HG02759 (cell line): ENCODE measurements around the gene GRAMD2A.

Experiments used
- ATAC-seq: cut with Tn5 transposase; IDR thresholded peaks from one replicate; pipeline ENCODE4 v1.9.1; 2021; ENCODE audit warnings: mild to moderate bottlenecking, moderate library complexity; ENCODE audit not compliant: unreplicated experiment

Gene GRAMD2A

DNA sequence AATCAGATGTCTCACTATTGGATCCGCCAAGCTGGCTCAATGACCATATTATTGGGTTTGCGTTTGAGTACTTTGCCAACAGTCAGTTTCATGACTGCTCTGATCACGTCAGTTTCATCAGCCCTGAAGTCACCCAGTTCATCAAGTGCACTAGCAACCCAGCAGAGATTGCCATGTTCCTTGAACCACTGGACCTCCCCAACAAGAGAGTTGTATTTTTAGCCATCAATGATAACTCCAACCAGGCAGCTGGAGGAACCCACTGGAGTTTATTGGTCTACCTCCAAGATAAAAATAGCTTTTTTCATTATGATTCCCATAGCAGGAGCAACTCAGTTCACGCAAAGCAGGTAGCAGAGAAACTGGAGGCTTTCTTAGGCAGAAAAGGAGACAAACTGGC is 57.9 kb downstream of the GRAMD2A start:
- no peak for ATAC-seq

DNA sequence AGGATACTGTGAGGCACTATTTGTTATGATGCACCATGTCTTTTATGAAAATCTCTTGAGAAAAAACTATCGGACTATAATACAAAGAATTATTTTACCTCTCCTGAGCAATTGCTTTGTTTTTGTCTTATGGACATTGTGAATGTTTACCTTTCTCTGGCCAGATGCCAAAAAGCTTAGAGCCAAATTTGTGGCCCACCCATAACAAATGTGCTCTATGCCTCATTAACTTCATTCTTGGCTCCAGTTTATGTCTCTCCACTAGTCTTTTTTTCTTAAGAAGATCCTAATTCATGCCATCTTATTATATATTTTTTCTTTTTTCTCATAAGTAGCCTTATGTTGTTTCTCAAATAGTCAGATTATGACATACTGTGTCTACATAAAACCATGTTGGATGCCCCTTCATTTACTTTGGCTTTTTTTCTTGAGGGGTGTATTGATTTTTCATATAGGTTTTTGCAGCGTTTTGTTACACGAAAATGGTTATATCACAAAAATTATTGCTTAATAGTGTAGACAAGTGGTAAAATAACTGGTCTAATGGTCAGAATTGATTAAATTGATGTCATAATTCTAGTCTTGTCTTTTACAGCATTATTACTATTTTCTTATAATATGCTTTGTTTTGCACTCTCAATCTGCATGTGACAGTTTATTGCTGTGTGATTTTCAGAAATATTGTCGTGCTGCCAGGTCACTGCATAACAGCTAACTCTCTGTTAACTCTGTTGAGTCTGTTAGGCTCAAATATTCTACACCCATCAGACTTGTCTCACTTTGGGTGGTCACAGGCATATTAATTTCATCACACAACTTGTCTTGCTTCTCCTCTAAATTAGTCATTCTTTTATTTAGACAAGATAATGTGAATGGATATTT is 61.2 kb downstream of the GRAMD2A start:
- ATAC-seq, result no peak

DNA sequence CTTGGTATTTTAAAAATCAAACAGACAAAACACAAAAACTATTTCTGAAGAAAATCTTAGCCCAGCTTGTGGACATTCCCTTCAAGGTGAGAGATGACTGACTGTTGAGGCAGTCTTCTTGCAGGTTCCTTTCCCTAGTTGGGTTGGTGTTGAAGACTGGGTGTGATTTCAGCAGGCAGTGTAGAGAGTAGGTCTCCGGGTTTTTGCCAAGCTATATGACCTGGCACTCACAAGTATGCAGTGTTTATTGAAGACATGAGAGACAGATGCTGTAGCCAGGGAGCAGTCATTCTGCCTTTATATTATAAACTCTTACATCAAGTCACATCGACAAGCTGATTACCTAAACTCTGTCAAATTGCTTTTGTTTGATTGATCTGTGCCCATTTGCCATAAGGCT is 61.9 kb downstream of the GRAMD2A start:
- ATAC-seq, result no peak

DNA sequence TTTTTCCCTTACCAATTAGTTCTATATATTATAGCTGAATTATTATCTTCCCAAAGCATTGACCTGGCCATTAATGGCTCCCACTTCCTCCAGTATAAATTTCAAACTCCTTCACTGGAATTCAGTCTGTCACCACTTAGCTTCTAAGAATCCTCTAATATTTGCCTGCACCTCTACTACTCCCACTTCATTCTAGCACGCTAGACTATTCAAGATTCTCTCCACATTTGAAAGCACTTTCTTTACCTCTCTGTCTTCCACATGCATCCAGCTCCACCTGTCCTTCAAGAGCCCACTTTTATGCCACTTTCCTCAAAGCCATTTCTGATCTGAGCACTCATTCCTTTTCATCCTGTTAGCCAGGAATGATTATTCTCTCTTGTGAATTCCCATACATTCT is 64.4 kb downstream of the GRAMD2A start:
- ATAC-seq, result no peak

DNA sequence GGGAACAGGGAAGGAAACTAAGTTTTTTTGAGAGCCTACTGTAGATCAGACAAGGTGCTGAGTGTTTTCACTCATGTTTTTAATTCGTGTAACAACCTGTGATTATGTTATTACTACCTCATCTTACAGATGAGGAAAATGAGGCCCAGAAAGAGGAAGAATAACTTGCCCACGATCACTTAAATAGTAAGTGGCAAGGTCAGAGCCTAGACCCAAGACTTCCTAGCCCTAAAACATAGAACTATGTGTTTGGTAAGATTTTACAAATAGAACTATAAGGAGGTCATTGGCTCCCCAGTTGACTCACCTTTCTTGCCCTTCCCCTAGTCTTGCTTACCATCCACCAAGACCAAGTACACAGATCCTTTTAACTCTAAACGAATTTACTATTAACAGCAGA is 65.7 kb downstream of the GRAMD2A start:
- no peak for ATAC-seq

DNA sequence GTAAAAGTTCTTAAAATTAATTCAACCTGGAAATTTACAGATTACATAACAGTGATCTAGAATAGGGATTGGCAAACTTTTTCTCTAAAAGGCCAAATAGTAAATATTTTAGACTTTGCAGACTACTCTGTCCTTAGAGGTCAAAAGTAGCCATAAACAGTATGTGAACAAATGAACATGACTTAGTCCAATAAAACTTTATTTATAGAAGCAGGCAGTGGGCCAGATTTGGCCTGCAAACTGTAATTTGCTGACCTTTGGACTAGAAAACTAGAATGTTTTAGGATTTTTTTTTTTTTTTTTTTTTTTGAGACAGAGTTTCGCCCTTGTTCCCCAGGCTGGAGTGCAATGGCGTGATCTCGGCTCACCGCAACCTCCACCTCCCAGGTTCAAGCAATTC is 67.3 kb downstream of the GRAMD2A start:
- ATAC-seq, result no peak

DNA sequence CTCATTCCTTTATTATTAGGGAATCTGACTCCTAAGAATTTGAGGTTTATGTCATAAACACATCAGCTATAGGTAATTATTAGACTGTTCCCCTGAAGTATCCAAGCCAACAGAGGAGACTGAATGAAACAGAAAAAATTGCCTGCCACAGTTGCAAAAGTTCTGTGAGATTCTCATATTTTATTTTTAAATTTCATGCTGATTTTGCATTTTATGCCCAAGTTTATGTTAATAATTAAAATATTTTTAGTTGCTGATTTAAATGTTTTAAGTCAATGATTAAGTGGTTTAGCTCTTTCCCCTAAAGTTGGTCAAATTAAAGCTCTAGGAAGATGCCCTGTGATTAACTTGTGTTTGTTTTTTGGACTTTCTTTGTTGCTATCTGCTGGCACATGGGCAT is 69.2 kb downstream of the GRAMD2A start:
- ATAC-seq, result no peak

DNA sequence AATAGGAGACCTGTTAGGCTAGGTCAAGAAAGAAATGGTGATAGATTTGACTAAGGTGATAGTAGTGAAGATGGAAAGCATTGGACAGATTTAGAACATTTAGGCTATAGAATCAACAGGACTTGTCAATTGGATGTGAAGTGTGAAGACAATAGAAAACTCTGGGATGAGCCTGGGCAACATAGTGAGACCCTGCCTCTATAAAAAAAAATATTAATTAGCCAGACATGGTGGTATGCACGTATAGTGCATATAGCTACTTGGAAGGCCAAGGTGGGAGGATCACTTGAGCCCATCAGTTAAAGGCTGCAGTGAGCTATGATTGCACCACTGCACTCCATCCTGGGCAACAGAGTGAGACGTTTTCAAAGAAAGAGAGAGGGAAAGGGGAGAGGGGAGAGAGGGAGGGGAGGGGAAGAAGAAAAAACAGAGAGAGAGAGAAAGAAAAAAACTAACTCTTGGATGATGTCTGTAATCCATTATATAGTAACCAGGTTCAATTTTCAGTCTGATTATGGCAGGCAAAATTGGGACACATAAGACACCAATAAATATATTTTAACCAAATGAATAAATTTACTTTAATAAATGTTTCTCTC is 69.8 kb downstream of the GRAMD2A start:
- no peak for ATAC-seq

DNA sequence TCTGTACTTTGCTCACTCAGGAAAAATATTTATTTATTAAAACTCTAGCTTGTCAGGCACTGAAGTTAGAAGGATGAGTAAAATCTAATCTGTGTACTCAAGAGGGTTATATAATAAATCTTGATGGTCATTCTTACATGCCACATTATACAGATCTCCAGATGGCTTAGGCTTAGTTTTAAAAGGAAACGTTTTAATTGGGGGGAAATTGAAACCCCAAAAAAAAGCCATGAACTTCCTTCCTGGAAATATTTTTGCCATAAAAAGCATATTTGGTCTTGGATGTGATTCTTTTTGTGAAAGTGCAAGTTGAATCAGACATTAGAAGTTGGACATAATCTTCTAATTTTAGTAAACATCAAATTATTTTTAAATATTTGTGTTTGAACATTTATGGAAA is 73.4 kb downstream of the GRAMD2A start:
- ATAC-seq, result no peak

DNA sequence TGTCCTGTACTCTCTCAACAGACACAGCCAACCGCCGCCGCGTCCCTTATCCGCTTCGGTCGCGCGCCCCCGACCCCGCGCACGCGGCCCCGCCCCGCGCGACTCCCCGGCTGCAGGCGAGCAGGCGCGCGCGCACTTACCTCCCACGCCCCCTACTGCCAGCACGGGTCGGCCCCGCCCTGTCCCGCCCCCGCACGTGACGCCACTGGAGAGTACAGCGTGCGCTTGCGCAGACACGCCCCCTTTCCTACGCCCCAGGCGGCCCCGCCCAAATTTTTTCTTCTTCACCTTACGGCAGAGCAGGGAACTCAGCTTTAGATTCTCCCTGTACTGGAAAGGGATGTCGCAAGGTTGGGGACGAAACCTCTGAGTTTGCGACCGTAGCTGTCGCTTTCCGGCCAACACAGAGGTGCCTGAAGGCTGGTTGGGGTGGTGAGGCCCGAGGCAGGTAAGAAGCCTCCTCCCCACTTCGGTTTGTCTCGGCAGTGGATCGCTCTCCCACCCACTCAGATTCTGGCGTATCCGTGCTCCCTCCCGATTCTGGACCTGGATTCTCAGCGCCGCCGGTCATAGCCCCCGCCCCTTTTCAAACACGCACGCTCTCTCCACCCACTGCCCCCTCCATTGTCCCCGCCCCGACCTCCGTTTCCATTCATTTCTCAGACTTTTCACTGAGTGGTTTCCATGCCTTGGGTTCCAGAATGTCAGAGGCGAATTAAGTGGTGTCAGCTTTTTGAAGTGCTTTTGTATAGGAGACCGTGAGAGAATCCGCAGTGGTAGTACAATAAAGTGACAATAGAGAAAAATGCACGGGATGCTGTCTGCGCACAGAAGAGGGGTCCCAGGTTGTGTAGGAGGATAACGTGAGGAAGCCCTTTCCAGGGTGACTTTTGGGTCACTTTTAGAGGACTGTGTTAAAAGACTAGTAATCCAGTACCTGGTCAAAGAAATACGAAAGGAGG is 79.3 kb downstream of the GRAMD2A start, which contains the start of the genes MYO9A and SENP8:
Gene MYO9A, minus strand, starts transcription at position 134 of the 962 bp plus-strand sequence. CDS start 71,587 bp downstream, outside the sequence.
Gene SENP8, plus strand, starts transcription at position 387 of the 962 bp plus-strand sequence. CDS start 21,221 bp downstream, outside the sequence.
- peak; percentile 72 for ATAC-seq

DNA sequence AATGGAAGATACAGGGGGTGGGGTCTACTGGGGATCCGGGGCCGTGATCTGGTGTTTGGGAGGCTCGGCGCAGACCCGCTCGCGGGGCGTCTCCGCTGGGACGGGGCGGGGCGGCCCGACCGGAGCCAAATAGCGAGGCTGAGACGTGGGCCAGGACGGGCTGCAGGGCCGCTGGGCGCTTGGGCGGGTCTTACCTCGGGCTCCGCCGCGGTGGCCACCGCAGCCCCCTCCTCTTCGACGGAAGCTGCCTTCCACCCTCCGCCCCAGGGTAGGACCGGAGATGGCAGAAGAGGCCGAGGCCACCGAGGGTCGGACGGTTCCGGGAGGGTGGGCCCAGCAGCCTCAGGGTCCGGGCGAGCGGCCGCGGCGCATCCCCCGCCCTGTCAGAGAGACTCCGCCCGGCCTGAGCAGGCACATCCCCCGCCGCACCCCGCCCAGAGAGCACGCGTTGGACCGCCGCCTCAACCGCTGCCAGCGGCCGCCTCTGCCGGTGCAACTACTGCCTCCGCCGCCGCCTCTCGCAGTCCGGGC is 80.0 kb downstream of the GRAMD2A start:
- ATAC-seq, result peak; percentile 69

DNA sequence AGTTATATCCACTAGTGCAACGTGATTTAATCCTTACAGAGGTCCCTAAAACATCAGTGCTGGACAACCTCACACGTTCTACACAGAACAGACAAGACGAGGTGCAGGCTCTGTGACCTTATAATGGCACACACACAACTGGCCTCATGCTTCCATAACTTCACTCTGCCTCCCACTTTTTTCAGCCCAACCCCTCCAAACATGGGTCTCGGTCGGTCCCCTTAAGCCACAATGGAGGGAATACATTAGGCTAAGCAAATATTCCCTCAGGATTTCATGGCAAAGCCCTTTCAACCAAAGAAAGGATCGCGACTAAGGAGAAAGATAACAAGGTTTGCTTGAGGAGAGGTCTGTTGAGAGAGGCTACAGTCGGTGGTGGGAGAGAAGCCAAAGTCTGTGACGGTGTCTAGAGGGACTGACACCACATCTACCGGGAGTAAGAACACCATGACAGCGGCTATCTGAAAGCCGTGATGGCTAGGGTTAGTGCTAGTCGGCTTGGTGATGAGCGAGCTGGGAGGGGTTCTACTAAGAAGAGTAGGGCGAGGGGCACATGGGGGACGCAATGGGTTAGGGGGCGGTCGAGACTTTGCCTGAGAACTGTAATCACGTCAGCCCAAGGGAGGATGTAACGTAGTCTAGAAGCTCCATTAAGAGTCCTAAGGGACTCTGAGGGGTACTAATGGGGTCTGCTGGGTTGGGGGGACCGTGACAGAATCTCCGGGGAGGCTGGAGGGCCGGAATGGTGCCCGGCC is 80.7 kb downstream of the GRAMD2A start:
- no peak for ATAC-seq

DNA sequence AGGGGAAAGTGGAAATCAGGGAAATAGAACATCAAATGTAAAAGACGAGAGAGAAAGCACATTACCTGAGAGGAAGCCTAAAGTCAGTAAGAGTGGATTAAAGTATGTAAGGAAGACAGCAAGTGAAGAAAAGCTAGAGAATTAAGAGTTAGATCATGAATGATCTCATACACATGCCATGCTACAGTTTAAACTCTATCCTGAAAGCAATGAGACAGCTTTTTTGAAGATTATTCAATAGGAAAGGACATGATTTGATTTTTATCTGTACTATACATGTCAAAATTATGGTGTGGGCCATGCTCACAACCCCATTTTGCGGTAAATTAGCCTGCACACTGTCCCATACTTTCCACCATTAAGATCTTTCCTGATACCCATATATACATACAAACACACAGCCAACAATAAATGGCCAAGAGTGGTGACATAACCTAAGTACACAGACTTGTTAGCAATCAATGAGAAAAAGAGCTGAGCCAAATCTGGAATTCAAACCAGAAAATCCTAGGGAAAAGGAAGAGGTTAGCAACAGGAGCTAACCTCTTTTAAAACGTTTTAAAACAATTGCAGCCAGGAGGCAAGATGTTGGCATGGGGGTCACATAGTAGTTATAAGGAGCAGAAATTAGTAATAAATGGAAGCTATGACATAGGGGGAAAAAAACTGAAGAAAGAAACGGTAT is 84.1 kb downstream of the GRAMD2A start:
- no peak for ATAC-seq

DNA sequence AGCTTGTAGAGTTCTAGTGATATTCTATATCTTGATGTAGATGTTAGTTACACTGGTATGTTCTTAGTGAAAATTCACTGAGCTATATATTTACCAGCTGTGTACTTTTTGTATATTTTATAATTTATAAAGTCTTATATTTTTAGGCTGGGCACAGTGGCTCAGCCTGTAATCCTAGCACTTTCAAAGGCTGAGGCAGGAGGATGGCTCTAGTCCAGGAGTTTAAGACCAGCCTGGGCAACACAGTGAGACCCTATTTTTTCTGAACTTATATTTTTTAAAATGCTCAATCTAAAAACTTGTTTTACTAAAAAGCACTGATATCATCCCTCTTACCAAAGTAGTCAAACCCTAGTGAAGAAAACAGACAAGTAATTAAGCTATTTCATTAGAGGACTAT is 84.8 kb downstream of the GRAMD2A start:
- no peak for ATAC-seq

DNA sequence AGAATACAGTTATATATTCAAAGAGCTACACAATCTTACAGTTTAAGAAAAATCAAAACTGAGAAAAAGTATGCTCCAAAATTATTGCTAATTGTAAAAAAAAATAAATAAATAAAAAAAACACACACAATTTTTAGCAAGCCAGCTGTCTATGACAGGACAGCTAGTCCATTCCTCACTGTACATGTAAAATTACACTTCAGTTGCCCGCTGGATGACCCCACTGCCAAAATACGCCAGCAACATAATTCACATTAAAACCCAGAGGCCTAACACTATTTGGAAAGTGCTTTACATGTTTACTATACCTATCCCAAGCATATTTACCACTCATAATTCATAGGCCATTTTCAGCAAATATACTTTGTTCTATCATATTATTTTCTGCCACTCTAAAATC is 85.5 kb downstream of the GRAMD2A start:
- ATAC-seq, result no peak

DNA sequence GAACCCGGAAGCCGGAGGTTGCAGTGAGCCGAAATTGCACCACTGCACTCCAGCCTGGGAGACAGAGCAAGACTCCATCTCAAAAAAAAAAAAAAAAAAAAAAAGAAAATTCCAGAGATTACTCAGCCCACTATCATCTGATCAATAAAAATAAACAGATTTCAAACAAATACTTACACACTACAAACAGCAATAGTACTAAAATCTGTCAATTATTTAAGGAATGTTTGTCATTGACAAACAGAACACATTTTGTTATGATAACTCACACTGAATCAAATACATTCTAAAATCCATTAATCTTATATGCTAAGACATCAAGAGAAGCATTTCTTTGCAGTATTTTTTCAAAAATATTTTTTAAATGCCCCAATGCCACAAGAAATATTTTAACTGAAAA is 87.2 kb downstream of the GRAMD2A start:
- ATAC-seq, result no peak
